ENCODE data around the gene DIPK1C.

- TF ChIP-seq CTCF (IDR thresholded peaks at IDR 0.05) (no peak), POLR2A (IDR thresholded peaks at IDR 0.05) (no peak), POLR2AphosphoS5 (IDR thresholded peaks at IDR 0.05) (no peak), EP300 (IDR thresholded peaks at IDR 0.05; ENCODE audit: low read depth) (no peak)
Measured at GRCh38 chr18:74402806-74403433, 54.2 kb downstream of the DIPK1C start.

All from transverse colon (tissue), 4 donors.